ES-I3 (cell line): ENCODE measurements around the gene ZNF141.
A peak's percentile ranks its signal among the peaks of the same experiment; 100 is the strongest.
"Not testable (repeated sequence)": the region's sequence is repeated elsewhere in the genome, so short reads cannot be mapped to it uniquely, and the experiment has no call there.

Source experiments
- H3K36me3 ChIP-seq: 2 replicates; pipeline ENCODE4 v1.6.1; 2013; ENCODE audit warnings: mild to moderate bottlenecking, low read length, control low read depth, moderate library complexity; ENCODE audit not compliant: insufficient read depth
- H3K4me1 ChIP-seq: 2 replicates; pipeline ENCODE4 v1.6.1; 2013; ENCODE audit warnings: mild to moderate bottlenecking, control low read depth, low read length; ENCODE audit not compliant: insufficient read depth
- H3K9ac ChIP-seq: 2 replicates; pipeline ENCODE4 v1.6.1; 2013; ENCODE audit warnings: low read depth, mild to moderate bottlenecking, low read length, moderate library complexity
- H3K9me3 ChIP-seq: 2 replicates; pipeline ENCODE4 v1.6.1; 2013; ENCODE audit warnings: mild to moderate bottlenecking, low read length, moderate library complexity; ENCODE audit not compliant: control insufficient read depth, insufficient read depth

Gene ZNF141

GRCh38 chr4:337143-337931 is at the start of gene ZNF141:
Gene ZNF141 (plus strand): TSS chr4:337814. CDS start chr4:337984, 170 bp downstream.
- H3K9ac ChIP-seq: peak within 1 kb of the TSS; percentile 73
- H3K36me3 ChIP-seq: peaks cover 3% of the 10 kb centered on the region; the same call in 1 of the 2 replicates
- no peaks in the 10 kb centered on the region for H3K4me1 ChIP-seq
- peaks cover 3% of the 10 kb centered on the region; the same call in 1 of the 2 replicates for H3K9me3 ChIP-seq

GRCh38 chr4:288891-289290 is 48.7 kb upstream of the ZNF141 start:
- no peaks in the 10 kb centered on the region; the same call in 1 of the 2 replicates for H3K36me3 ChIP-seq
- no peaks in the 10 kb centered on the region for H3K4me1 ChIP-seq
- peaks cover 6% of the 10 kb centered on the region; the same call in 1 of the 2 replicates for H3K9me3 ChIP-seq
- H3K9ac ChIP-seq: no peak overlapping the region

GRCh38 chr4:294732-295131 is 42.9 kb upstream of the ZNF141 start:
- H3K9me3 ChIP-seq: peaks cover 9% of the 10 kb centered on the region; the same call in 1 of the 2 replicates
- no peak overlapping the region for H3K9ac ChIP-seq
- H3K4me1 ChIP-seq: no peaks in the 10 kb centered on the region
- no peaks in the 10 kb centered on the region; the same call in 1 of the 2 replicates for H3K36me3 ChIP-seq

GRCh38 chr4:302381-302780 is 35.2 kb upstream of the ZNF141 start:
- Histone ChIP-seq H3K4me1 (no peaks in the 10 kb centered on the region), H3K9ac (no peak overlapping the region), H3K9me3 (peaks cover 2% of the 10 kb centered on the region; the same call in 1 of the 2 replicates), H3K36me3 (no peaks in the 10 kb centered on the region)

GRCh38 chr4:304516-304915 is 33.1 kb upstream of the ZNF141 start:
- H3K9ac ChIP-seq: peak overlapping the region; percentile 61

GRCh38 chr4:304969-305680 is 32.5 kb upstream of the ZNF141 start, which contains the start of gene ZNF732:
Gene ZNF732 (minus strand): TSS chr4:305474. CDS start chr4:305310, 164 bp downstream.
- H3K9ac ChIP-seq: peak within 1 kb of the TSS; percentile 61
- H3K4me1 ChIP-seq: no peaks in the 10 kb centered on the region
- H3K36me3 ChIP-seq: no peaks in the 10 kb centered on the region
- no peaks in the 10 kb centered on the region; the same call in 1 of the 2 replicates for H3K9me3 ChIP-seq

More at GRCh38 chr4:304516-304915, 33.1 kb upstream of the ZNF141 start:
- not testable (repeated sequence) for H3K9me3 ChIP-seq, H3K36me3 ChIP-seq, H3K4me1 ChIP-seq

- peaks cover 5% of the 10 kb centered on the region for H3K9me3 ChIP-seq
- no peaks in the 10 kb centered on the region for H3K36me3 ChIP-seq
- H3K4me1 ChIP-seq: no peaks in the 10 kb centered on the region
- no peak overlapping the region for H3K9ac ChIP-seq
Observed at GRCh38 chr4:306551-306961, 31.1 kb upstream of the ZNF141 start.

GRCh38 chr4:309807-310206 is 27.8 kb upstream of the ZNF141 start:
- Histone ChIP-seq H3K4me1 (no peaks in the 10 kb centered on the region), H3K9me3 (peaks cover 5% of the 10 kb centered on the region), H3K9ac (no peak overlapping the region), H3K36me3 (no peaks in the 10 kb centered on the region)

GRCh38 chr4:314296-314903 is 23.2 kb upstream of the ZNF141 start:
- no peaks in the 10 kb centered on the region for H3K36me3 ChIP-seq
- peaks cover 8% of the 10 kb centered on the region for H3K9me3 ChIP-seq
- no peak overlapping the region for H3K9ac ChIP-seq
- no peaks in the 10 kb centered on the region for H3K4me1 ChIP-seq

GRCh38 chr4:328729-329128 is 8.9 kb upstream of the ZNF141 start:
- no peak overlapping the region for H3K9ac ChIP-seq
- H3K36me3 ChIP-seq: no peaks in the 10 kb centered on the region
- H3K9me3 ChIP-seq: 0 out of 2 replicates have a peak, but pooled peaks cover 3% of the 10 kb centered on the region
- H3K4me1 ChIP-seq: no peaks in the 10 kb centered on the region

GRCh38 chr4:335515-335914 is 2.1 kb upstream of the ZNF141 start:
- peaks cover 3% of the 10 kb centered on the region; the same call in 1 of the 2 replicates for H3K9me3 ChIP-seq
- no peaks in the 10 kb centered on the region for H3K36me3 ChIP-seq
- H3K9ac ChIP-seq: no peak overlapping the region
- no peaks in the 10 kb centered on the region for H3K4me1 ChIP-seq

GRCh38 chr4:336099-336892 is 1.3 kb upstream of the ZNF141 start:
- no peaks in the 10 kb centered on the region for H3K4me1 ChIP-seq
- peaks cover under 1% of the 10 kb centered on the region; the same call in 1 of the 2 replicates for H3K36me3 ChIP-seq
- H3K9me3 ChIP-seq: peaks cover 3% of the 10 kb centered on the region; the same call in 1 of the 2 replicates
- H3K9ac ChIP-seq: peak overlapping the region; percentile 73

GRCh38 chr4:336893-337142 is 796 bp upstream of the ZNF141 start:
- Histone ChIP-seq H3K9ac (peak overlapping the region; percentile 73; the same call in 1 of the 2 replicates), H3K4me1 (no peaks in the 10 kb centered on the region), H3K36me3 (peaks cover 3% of the 10 kb centered on the region; the same call in 1 of the 2 replicates), H3K9me3 (peaks cover 3% of the 10 kb centered on the region; the same call in 1 of the 2 replicates)
